PFSK-1 (cell line): ENCODE measurements around the gene OR8D4.

Source experiments
- POLR2AphosphoS5 ChIP-seq: IDR thresholded peaks from 2 replicates; pipeline ENCODE4 v1.6.1; 2012; ENCODE audit warnings: low read depth, mild to moderate bottlenecking, control low read depth, low read length, moderate library complexity
- SIN3A ChIP-seq: IDR thresholded peaks from 2 replicates; pipeline ENCODE4 v1.6.1; 2012; ENCODE audit warnings: mild to moderate bottlenecking, low read length, moderate library complexity, borderline replicate concordance; ENCODE audit not compliant: insufficient read depth
- TAF1 ChIP-seq: IDR thresholded peaks from 2 replicates; pipeline ENCODE4 v1.6.1; 2012; ENCODE audit warnings: low read length, control low read depth, borderline replicate concordance; ENCODE audit not compliant: insufficient read depth

DNA sequence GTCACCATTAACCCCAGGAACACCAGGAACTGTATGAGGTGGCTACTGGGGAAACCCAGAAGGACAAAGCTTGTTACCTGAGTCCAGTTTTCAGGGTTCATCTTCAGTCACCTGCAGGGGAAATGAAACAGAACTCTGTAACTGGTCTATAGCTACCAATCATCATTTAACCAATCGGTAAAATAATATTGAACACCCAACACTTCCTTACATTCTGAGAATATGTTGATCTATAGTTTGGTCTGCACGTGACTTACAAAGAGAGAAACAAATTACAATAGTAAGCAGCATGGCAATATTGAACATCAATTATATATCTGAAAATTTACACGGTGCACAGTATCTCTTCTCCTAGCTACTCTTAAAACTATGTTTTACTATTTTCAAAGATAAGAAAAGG is 41.8 kb downstream of the OR8D4 start, which contains the start of gene OR6T1:
- TF ChIP-seq SIN3A, result no peak
- TF ChIP-seq POLR2AphosphoS5, result no peak
- TF ChIP-seq TAF1, result no peak
